Coronary artery (tissue), 2 donors: Measurements from ENCODE around the gene IGFBP7.

Experiments
- DNase-seq: peaks from one replicate; pipeline ENCODE4 v3.0.0-alpha.2; 2017; ENCODE audit warnings: low spot score
- H3K27ac ChIP-seq, 2 donors: fragments of 200-600 bp; sonication (generic); one replicate each; pipeline ENCODE4 v1.5.1; 2016 to 2019
- H3K4me3 ChIP-seq: fragments of 200-600 bp; sonication (generic); 2 replicates; pipeline ENCODE4 v1.5.1; 2016; ENCODE audit warnings: mild to moderate bottlenecking, moderate library complexity
- CTCF ChIP-seq: fragments of 200-600 bp; sonication (generic); IDR thresholded peaks from one replicate; pipeline ENCODE4 v1.5.1; 2019; ENCODE audit warnings: antibody characterized with exemption

IGFBP7 gene

GRCh38 chr4:57104706-57105560 is 5.3 kb downstream of the IGFBP7 start:
- Histone ChIP-seq H3K4me3 (peak overlapping the region; percentile 99), H3K27ac (peak overlapping the region; percentile 76 to 98)
- no peak for DNase-seq
- no peak for TF ChIP-seq CTCF

GRCh38 chr4:57103051-57103450 is 7.1 kb downstream of the IGFBP7 start:
- no peak for TF ChIP-seq CTCF
- peak overlapping the region; percentile 86 to 98 for H3K27ac ChIP-seq
- peak overlapping the region; percentile 51 for H3K4me3 ChIP-seq
- no peak for DNase-seq

- no peak for TF ChIP-seq CTCF
- Histone ChIP-seq H3K4me3 (peak overlapping the region; percentile 29), H3K27ac (peak overlapping the region; percentile 86 to 98)
- peak; percentile 79 for DNase-seq
These were observed 8.0 kb downstream of the IGFBP7 start for GRCh38 chr4:57102050-57102624.

- no peak for TF ChIP-seq CTCF
- no peak for DNase-seq
- H3K27ac ChIP-seq: peak overlapping the region; percentile 86 to 98
- no peak overlapping the region for H3K4me3 ChIP-seq
These were observed 9.1 kb downstream of the IGFBP7 start for GRCh38 chr4:57100979-57101651.

GRCh38 chr4:57099363-57099762 is 10.8 kb downstream of the IGFBP7 start:
- Histone ChIP-seq H3K27ac (peak overlapping the region; percentile 86 to 98), H3K4me3 (peak overlapping the region; percentile 26)
- no peak for TF ChIP-seq CTCF
- DNase-seq: no peak

GRCh38 chr4:57098941-57099340 is 11.2 kb downstream of the IGFBP7 start:
- no peak for TF ChIP-seq CTCF
- peak overlapping the region; percentile 26 for H3K4me3 ChIP-seq
- peak overlapping the region; percentile 86 to 98 for H3K27ac ChIP-seq
- DNase-seq: no peak
